CD4-positive, CD25-positive, alpha-beta regulatory T cell (primary cell): Measurements from ENCODE around the gene MACROD2. TPM values are rescaled to one million over a fixed set of nuclear protein-coding genes. Genes with fewer than 3 reads are reported as not detected.
"Not testable (repeated sequence)": the region's sequence is repeated elsewhere in the genome, so short reads cannot be mapped to it uniquely, and the experiment has no call there.

ENCODE experiments used
- ATAC-seq, 2 donors: fragments of 150-1000 bp; cut with Tn5 transposase; one replicate each; pipeline ENCODE4 v1.10.0; 2021; ENCODE audit warnings: low read depth in 2 of 2, moderate number of reproducible peaks in 2 of 2, moderate library complexity in 1 of 2
- DNase-seq, 3 donors: peaks; one replicate each; pipeline versions ENCODE4 v3.0.0 to v3.0.0-alpha.2; 2012 to 2022; ENCODE audit warnings: mixed read lengths in 1 of 3
- H3K27ac ChIP-seq: one replicate; pipeline ENCODE4 v1.7.0; 2013; ENCODE audit warnings: mild to moderate bottlenecking, low read length; ENCODE audit not compliant: insufficient read depth, poor library complexity, severe bottlenecking
- H3K27me3 ChIP-seq: one replicate; pipeline ENCODE4 v1.7.0; 2013; ENCODE audit warnings: low read length; ENCODE audit not compliant: control insufficient read depth, insufficient read depth
- H3K36me3 ChIP-seq: one replicate; pipeline ENCODE4 v1.7.0; 2013; ENCODE audit warnings: mild to moderate bottlenecking, low read length, moderate library complexity; ENCODE audit not compliant: control insufficient read depth, insufficient read depth
- H3K4me1 ChIP-seq: 2 replicates; pipeline ENCODE4 v1.7.0; 2013; ENCODE audit warnings: mild to moderate bottlenecking, low read length; ENCODE audit not compliant: insufficient read depth, control insufficient read depth, poor library complexity, severe bottlenecking
- H3K4me3 ChIP-seq: one replicate; pipeline ENCODE4 v1.7.0; 2013; ENCODE audit warnings: low read depth, mild to moderate bottlenecking, low read length, moderate library complexity
- H3K9me3 ChIP-seq, 2 experiments: 1 replicate in 1 of 2; 2 replicates in 1 of 2; pipeline ENCODE4 v1.7.0; 2013; ENCODE audit warnings: low read length in 2 of 2, mild to moderate bottlenecking in 1 of 2, moderate library complexity in 1 of 2; ENCODE audit not compliant: control insufficient read depth in 2 of 2
- H3K27ac Mint-ChIP-seq, 3 donors: one replicate each; pipeline ENCODE4 v1.8.0; 2020 to 2022; ENCODE audit warnings: mild to moderate bottlenecking in 3 of 3, mixed read lengths in 3 of 3, moderate library complexity in 2 of 3
- H3K27me3 Mint-ChIP-seq: one replicate; pipeline ENCODE4 v1.8.0; 2022; ENCODE audit warnings: mild to moderate bottlenecking, mixed read lengths
- H3K36me3 Mint-ChIP-seq: one replicate; pipeline ENCODE4 v1.8.0; 2020; ENCODE audit warnings: mixed read lengths
- H3K4me1 Mint-ChIP-seq, 4 donors: one replicate each; pipeline ENCODE4 v1.8.0; 2020 to 2022; ENCODE audit warnings: mixed read lengths in 4 of 4, mild to moderate bottlenecking in 1 of 4
- H3K4me3 Mint-ChIP-seq, 4 donors: one replicate each; pipeline ENCODE4 v1.8.0; 2020 to 2022; ENCODE audit warnings: mild to moderate bottlenecking in 4 of 4, mixed read lengths in 4 of 4, moderate library complexity in 3 of 4
- H3K9me3 Mint-ChIP-seq, 7 donors: one replicate each; pipeline ENCODE4 v1.8.0; 2020 to 2022; ENCODE audit warnings: mixed read lengths in 7 of 7, mild to moderate bottlenecking in 3 of 7, moderate library complexity in 2 of 7
- polyA plus RNA-seq, 4 donors: library from polyadenylated mRNA; unstranded; fragments of 300-500 nt; fragmentation: Illumina TruSeq; gene quantifications; one replicate each; pipeline ENCODE4 v1.2.3, GENCODE V29; 2021
- total RNA-seq: library from RNA; stranded (reverse); gene quantifications from one replicate; pipeline ENCODE4 v1.2.3, GENCODE V29; 2022

MACROD2 gene
- total and polyA plus RNA-seq, 5 donors from 2014 or later = 1.4 TPM; not detected in 4

- H3K9me3 Mint-ChIP-seq = peaks cover 2 to 25% (median 5%) of the 10 kb centered on the region in 7 donors
- H3K36me3 Mint-ChIP-seq = no peaks in the 10 kb centered on the region
- H3K9me3 ChIP-seq = peaks cover 0 to 5% of the 10 kb centered on the region in 2 experiments
- H3K4me3 ChIP-seq = no peak overlapping the region
- no peak for DNase-seq
- no peaks in the 10 kb centered on the region for H3K27me3 ChIP-seq
- H3K4me3 Mint-ChIP-seq = no peak overlapping the region
- no peaks in the 10 kb centered on the region for H3K27me3 Mint-ChIP-seq
- no peaks in the 10 kb centered on the region for H3K4me1 Mint-ChIP-seq
- no peaks in the 10 kb centered on the region for H3K4me1 ChIP-seq
- H3K27ac Mint-ChIP-seq = no peak overlapping the region
- H3K36me3 ChIP-seq = no peaks in the 10 kb centered on the region
- ATAC-seq = no peak
- no peak overlapping the region for H3K27ac ChIP-seq
Measured at GRCh38 chr20:14453259-14453658, 457.9 kb downstream of the MACROD2 start.

GRCh38 chr20:14454296-14454695 is 459.0 kb downstream of the MACROD2 start:
- no peaks in the 10 kb centered on the region for H3K4me1 ChIP-seq
- Mint-ChIP-seq H3K27ac (no peak overlapping the region), H3K9me3 (peaks cover 2 to 18% (median 5%) of the 10 kb centered on the region in 7 donors), H3K4me3 (no peak overlapping the region), H3K27me3 (no peaks in the 10 kb centered on the region), H3K36me3 (no peaks in the 10 kb centered on the region), H3K4me1 (no peaks in the 10 kb centered on the region)
- ATAC-seq (no peak), DNase-seq (no peak)
- no peak overlapping the region for H3K4me3 ChIP-seq
- H3K36me3 ChIP-seq = no peaks in the 10 kb centered on the region
- peaks cover 0 to 5% of the 10 kb centered on the region in 2 experiments for H3K9me3 ChIP-seq
- no peak overlapping the region for H3K27ac ChIP-seq
- H3K27me3 ChIP-seq = no peaks in the 10 kb centered on the region

GRCh38 chr20:14467104-14467827 is 471.9 kb downstream of the MACROD2 start:
- H3K9me3 Mint-ChIP-seq = peaks cover 0 to 27% (median 5%) of the 10 kb centered on the region in 7 donors
- H3K27ac Mint-ChIP-seq, DNase-seq: not testable (repeated sequence)

GRCh38 chr20:14470231-14470899 is 475.0 kb downstream of the MACROD2 start:
- Mint-ChIP-seq H3K4me3 (no peak overlapping the region), H3K27me3 (no peaks in the 10 kb centered on the region), H3K4me1 (no peaks in the 10 kb centered on the region), H3K9me3 (peaks cover 0 to 26% (median 14%) of the 10 kb centered on the region in 7 donors), H3K27ac (no peak overlapping the region), H3K36me3 (no peaks in the 10 kb centered on the region)
- Histone ChIP-seq H3K4me1 (no peaks in the 10 kb centered on the region), H3K36me3 (no peaks in the 10 kb centered on the region), H3K27ac (no peak overlapping the region), H3K9me3 (no peaks in the 10 kb centered on the region), H3K27me3 (no peaks in the 10 kb centered on the region), H3K4me3 (no peak overlapping the region)
- no peak for ATAC-seq
- no peak for DNase-seq

More at GRCh38 chr20:14467104-14467827, 471.9 kb downstream of the MACROD2 start:
- not testable (repeated sequence) for H3K27me3 Mint-ChIP-seq, H3K36me3 ChIP-seq, H3K4me1 Mint-ChIP-seq, H3K4me3 ChIP-seq, ATAC-seq, H3K4me1 ChIP-seq, H3K27ac ChIP-seq, H3K4me3 Mint-ChIP-seq, H3K27me3 ChIP-seq, H3K9me3 ChIP-seq, H3K36me3 Mint-ChIP-seq

- Mint-ChIP-seq H3K4me1 (no peaks in the 10 kb centered on the region), H3K36me3 (no peaks in the 10 kb centered on the region), H3K27me3 (no peaks in the 10 kb centered on the region), H3K4me3 (no peak overlapping the region), H3K27ac (no peak overlapping the region), H3K9me3 (peaks cover 0 to 26% (median 13%) of the 10 kb centered on the region in 7 donors)
- H3K4me3 ChIP-seq = no peak overlapping the region
- no peak for DNase-seq
- no peak overlapping the region for H3K27ac ChIP-seq
- no peaks in the 10 kb centered on the region for H3K36me3 ChIP-seq
- no peaks in the 10 kb centered on the region for H3K27me3 ChIP-seq
- H3K4me1 ChIP-seq = no peaks in the 10 kb centered on the region
- H3K9me3 ChIP-seq = no peaks in the 10 kb centered on the region
- no peak for ATAC-seq
Measured at GRCh38 chr20:14470977-14471661, 475.8 kb downstream of the MACROD2 start.

- ATAC-seq (no peak), DNase-seq (no peak)
- Histone ChIP-seq H3K4me3 (no peak overlapping the region), H3K9me3 (peaks cover 0 to 9% of the 10 kb centered on the region in 2 experiments), H3K27ac (no peak overlapping the region), H3K36me3 (no peaks in the 10 kb centered on the region), H3K4me1 (no peaks in the 10 kb centered on the region), H3K27me3 (no peaks in the 10 kb centered on the region)
- Mint-ChIP-seq H3K4me3 (no peak overlapping the region), H3K9me3 (peaks cover 0 to 18% (median 6%) of the 10 kb centered on the region in 7 donors), H3K36me3 (no peaks in the 10 kb centered on the region), H3K27me3 (no peaks in the 10 kb centered on the region), H3K4me1 (no peaks in the 10 kb centered on the region), H3K27ac (no peak overlapping the region)
Measured at GRCh38 chr20:14477125-14477524, 481.8 kb downstream of the MACROD2 start.

GRCh38 chr20:14478126-14478525 is 482.8 kb downstream of the MACROD2 start:
- DNase-seq (no peak), ATAC-seq (no peak)
- no peaks in the 10 kb centered on the region for H3K36me3 ChIP-seq
- H3K27me3 Mint-ChIP-seq = no peaks in the 10 kb centered on the region
- no peak overlapping the region for H3K27ac ChIP-seq
- H3K27ac Mint-ChIP-seq = no peak overlapping the region
- H3K9me3 Mint-ChIP-seq = peaks cover 0 to 19% (median 4%) of the 10 kb centered on the region in 7 donors
- H3K27me3 ChIP-seq = no peaks in the 10 kb centered on the region
- H3K4me3 Mint-ChIP-seq = no peak overlapping the region
- no peaks in the 10 kb centered on the region for H3K4me1 ChIP-seq
- H3K36me3 Mint-ChIP-seq = no peaks in the 10 kb centered on the region
- H3K4me3 ChIP-seq = no peak overlapping the region
- H3K9me3 ChIP-seq = peaks cover 3 to 9% of the 10 kb centered on the region in 2 experiments
- no peaks in the 10 kb centered on the region for H3K4me1 Mint-ChIP-seq
